ENCODE data around the gene DTL. TPM values are rescaled to one million over a fixed set of nuclear protein-coding genes. Genes with fewer than 3 reads are reported as not detected.
A peak's percentile ranks its signal among the peaks of the same experiment; 100 is the strongest.
"Not testable (repeated sequence)": the region's sequence is repeated elsewhere in the genome, so short reads cannot be mapped to it uniquely, and the experiment has no call there.

Gene DTL
- total RNA-seq, 4 donors from 2014 or later = 0.73 to 16.0 TPM; not detected in 2

- Histone ChIP-seq H3K4me3 (no peak overlapping the region), H3K36me3 (no peaks in the 10 kb centered on the region), H3K9me3 (no peaks in the 10 kb centered on the region), H3K27ac (no peak overlapping the region), H3K27me3 (no peaks in the 10 kb centered on the region), H3K4me1 (no peaks in the 10 kb centered on the region)
- no peak for DNase-seq
- intact Hi-C loops (cut with DNase I; ENCODE audit: low total_unique reads) = no loop called here
- TF ChIP-seq POLR2A (IDR thresholded peaks at IDR 0.05) (no peak), CTCF (IDR thresholded peaks at IDR 0.05) (no peak)
These were observed 10.9 kb upstream of the DTL start for GRCh38 chr1:212024469-212025149.

GRCh38 chr1:212027727-212028126 lies 7.8 kb upstream of the DTL start:
- DNase-seq, H3K9me3 ChIP-seq: not testable (repeated sequence)

GRCh38 chr1:212030936-212031528 lies 4.5 kb upstream of the DTL start:
- H3K27ac ChIP-seq = no peak overlapping the region
- H3K4me3 ChIP-seq = no peak overlapping the region
- no peaks in the 10 kb centered on the region for H3K9me3 ChIP-seq
- intact Hi-C loops (cut with DNase I; ENCODE audit: low total_unique reads) = no loop called here
- peaks cover 2 to 3% of the 10 kb centered on the region in 2 donors for H3K4me1 ChIP-seq
- TF ChIP-seq CTCF (IDR thresholded peaks at IDR 0.05) (no peak), POLR2A (IDR thresholded peaks at IDR 0.05) (no peak)
- no peaks in the 10 kb centered on the region for H3K27me3 ChIP-seq
- no peak for DNase-seq
- H3K36me3 ChIP-seq = no peaks in the 10 kb centered on the region

More at GRCh38 chr1:212027727-212028126, 7.8 kb upstream of the DTL start:
- H3K4me3 ChIP-seq; intact Hi-C loops (cut with DNase I; ENCODE audit: low total_unique reads); H3K4me1 ChIP-seq; H3K27ac ChIP-seq; H3K36me3 ChIP-seq; H3K27me3 ChIP-seq: not testable (repeated sequence)

GRCh38 chr1:212034516-212035122 lies 929 bp upstream of the DTL start:
- H3K36me3 ChIP-seq = no peaks in the 10 kb centered on the region
- peaks cover 4% of the 10 kb centered on the region in 2 donors for H3K4me1 ChIP-seq
- H3K9me3 ChIP-seq = no peaks in the 10 kb centered on the region
- peak overlapping the region; percentile 57 to 62 for H3K4me3 ChIP-seq
- H3K27me3 ChIP-seq = peaks cover 0 to 3% of the 10 kb centered on the region in 2 donors
- peak overlapping the region; percentile 92 for H3K27ac ChIP-seq
- DNase-seq = peak in 1 of 2 donors; percentile 19
- TF ChIP-seq POLR2A (IDR thresholded peaks at IDR 0.05) (no peak), CTCF (IDR thresholded peaks at IDR 0.05) (no peak)
- intact Hi-C loops (cut with DNase I; ENCODE audit: low total_unique reads) = loop anchor here (5.0 kb wide), 1 partner anchor 1218 kb away; no protein-coding TSS in a partner anchor

GRCh38 chr1:212035835-212036605 lies 472 bp downstream of the DTL start:
- H3K9me3 ChIP-seq = no peaks in the 10 kb centered on the region
- H3K4me1 ChIP-seq = peaks cover 4% of the 10 kb centered on the region in 2 donors
- no peak for DNase-seq
- peak overlapping the region; percentile 38 to 62 for H3K4me3 ChIP-seq
- intact Hi-C loops (cut with DNase I; ENCODE audit: low total_unique reads) = loop anchor here (5.0 kb wide), 1 partner anchor 1216 kb away; no protein-coding TSS in a partner anchor
- no peaks in the 10 kb centered on the region for H3K36me3 ChIP-seq
- peak overlapping the region; percentile 32 to 46 for H3K27ac ChIP-seq
- H3K27me3 ChIP-seq = peaks cover 0 to 3% of the 10 kb centered on the region in 2 donors
- TF ChIP-seq POLR2A (IDR thresholded peaks at IDR 0.05) = no peak
- TF ChIP-seq CTCF (IDR thresholded peaks at IDR 0.05) = no peak
